Hepatocyte (in vitro differentiated cells): ENCODE data around the gene EFCAB6.

Experiments
- CTCF ChIP-seq: fragments of 200-600 bp; sonication (generic); IDR thresholded peaks from 2 replicates; pipeline ENCODE4 v1.5.1; 2016; ENCODE audit warnings: antibody characterized with exemption, mild to moderate bottlenecking; ENCODE audit not compliant: poor library complexity
- EZH2phosphoT487 ChIP-seq: fragments of 200-600 bp; sonication (generic); IDR thresholded peaks from one replicate; pipeline ENCODE4 v1.6.1; 2018; ENCODE audit warnings: antibody characterized with exemption, mild to moderate bottlenecking, low read depth, moderate library complexity; ENCODE audit not compliant: unreplicated experiment, severe bottlenecking

- TF ChIP-seq CTCF = no peak
- no peak for TF ChIP-seq EZH2phosphoT487
Observed at GRCh38 chr22:43682851-43683250, 129.3 kb downstream of the EFCAB6 start.
